Fibroblast of lung (primary cell): ENCODE measurements around the gene RPL13A.

ENCODE experiments used
- CTCF ChIP-seq, 2 donors: IDR thresholded peaks in 1 of 2; conservative IDR thresholded peaks in 1 of 2; 1 replicate in 1 of 2; 2 replicates in 1 of 2; pipeline ENCODE4 v1.5.1; 2011 to 2012; ENCODE audit warnings: low read length in 2 of 2, control low read depth in 1 of 2, inconsistent platforms in 1 of 2, low read depth in 1 of 2, mild to moderate bottlenecking in 1 of 2
- EZH2 ChIP-seq: IDR thresholded peaks from 2 replicates; pipeline ENCODE4 v1.5.1; 2012; ENCODE audit warnings: low read length, control low read depth, mild to moderate bottlenecking; ENCODE audit errors: missing control alignments

- TF ChIP-seq CTCF (conservative IDR thresholded peaks at IDR 0.05 in 1 of 2, IDR thresholded peaks at IDR 0.05 in 1 of 2; ENCODE audit: low read depth in 1 of 2, low read length in 2 of 2): no peak
- no peak for TF ChIP-seq EZH2
Observed at GRCh38 chr19:49463960-49464740, 23.3 kb upstream of the RPL13A start.
